ENCODE data around the gene EXD3.

GRCh38 chr9:137455359-137455991 lies 32.5 kb upstream of the EXD3 start:
- TF ChIP-seq CTCF (IDR thresholded peaks at IDR 0.05) (no peak), EP300 (IDR thresholded peaks at IDR 0.05) (no peak), MYC (IDR thresholded peaks at IDR 0.05; ENCODE audit: borderline replicate concordance, low read length) (no peak), REST (IDR thresholded peaks at IDR 0.05) (no peak), RCOR1 (IDR thresholded peaks at IDR 0.05; ENCODE audit: low read depth, low read length) (no peak), NPAS2 (CRISPR knock-in tag; IDR thresholded peaks at IDR 0.05; ENCODE audit: borderline replicate concordance) (no peak), POLR2A (IDR thresholded peaks at IDR 0.05; ENCODE audit: low read length) (no peak), HMGXB4 (CRISPR knock-in tag; IDR thresholded peaks at IDR 0.05; ENCODE audit: borderline replicate concordance) (no peak), ZFP36 (IDR thresholded peaks at IDR 0.05; ENCODE audit: borderline replicate concordance, partially characterized antibody) (no peak), RFX5 (IDR thresholded peaks at IDR 0.05) (no peak), RAD21 (conservative IDR thresholded peaks at IDR 0.05 in 1 of 2, IDR thresholded peaks at IDR 0.05 in 1 of 2) (no peak), CEBPB (IDR thresholded peaks at IDR 0.05) (no peak), JUNB (IDR thresholded peaks at IDR 0.05) (no peak), MAFK (IDR thresholded peaks at IDR 0.05; ENCODE audit: partially characterized antibody) (no peak)
